SK-N-MC (cell line): ENCODE measurements around the gene DPEP2.

ENCODE experiments used
- EZH2 ChIP-seq: fragments of 200-600 bp; sonication (generic); IDR thresholded peaks from one replicate; pipeline ENCODE4 v1.6.1; 2017; ENCODE audit warnings: antibody characterized with exemption
- FOXP2 ChIP-seq: optimal IDR thresholded peaks from 2 replicates; pipeline ENCODE3; 2011; ENCODE audit warnings: mild to moderate bottlenecking, moderate library complexity; ENCODE audit not compliant: insufficient read depth; ENCODE audit errors: extremely low read length, control extremely low read depth
- POLR2AphosphoS5 ChIP-seq: IDR thresholded peaks from 2 replicates; pipeline ENCODE4 v1.6.1; 2012; ENCODE audit warnings: mild to moderate bottlenecking, low read depth, low read length, borderline replicate concordance

DNA sequence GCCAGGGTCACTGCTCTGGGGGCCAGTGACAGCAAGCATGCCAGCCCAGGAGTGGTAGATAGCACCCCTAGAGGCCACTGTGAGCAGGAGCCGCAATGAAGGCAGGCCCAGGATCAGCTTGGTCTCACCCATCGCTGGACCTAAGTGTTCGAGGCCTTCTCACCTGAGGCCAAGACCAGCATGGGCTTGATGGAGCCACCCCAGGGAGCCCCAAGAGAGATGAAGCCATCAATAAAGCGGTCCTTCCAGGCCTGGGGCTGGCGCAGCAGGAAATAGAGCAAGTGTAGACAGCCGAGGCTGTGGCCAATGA is 57.1 kb downstream of the DPEP2 start:
- TF ChIP-seq POLR2AphosphoS5 (no peak), EZH2 (no peak), FOXP2 (no peak)
